Activated T-helper 1 cell treated with Interleukin-2 at 50 U/mL for 16 hours (primary cell): ENCODE measurements around the gene ZSCAN16.

Experiments used
- DNase-seq: peaks from one replicate; pipeline ENCODE4 v3.0.0-alpha.2; 2020; ENCODE audit warnings: low read depth

ZSCAN16 gene

GRCh38 chr6:28172006-28172405 lies 47.6 kb downstream of the ZSCAN16 start:
- no peak for DNase-seq

- no peak for DNase-seq
Measured at GRCh38 chr6:28176373-28176772, 52.0 kb downstream of the ZSCAN16 start.
